Natural killer cell treated with Interleukin-12 subunit alpha and Interleukin-12 subunit beta and Interleukin-15 and Interleukin-18, amount 100 ng/mL, for 72 hours (primary cell): ENCODE data around the gene PIGK. TPM values are rescaled to one million over a fixed set of nuclear protein-coding genes. Genes with fewer than 3 reads are reported as not detected.

Experiments used
- total RNA-seq, 2 donors: library from RNA; stranded (reverse); gene quantifications; one replicate each; pipeline ENCODE4 v1.2.3, GENCODE V29; 2022

PIGK gene
- total RNA-seq, 2 donors from 2014 or later = 14.2 to 21.9 TPM

Other genes starting within 250 kb of the PIGK start
- 1 to 10 TPM in 1 of 2 donors, not detected in 1; 1.2 TPM for gene AK5, start 62.6 kb upstream of the PIGK start, total RNA-seq